Measurements from ENCODE around the gene DPH5. TPM values are rescaled to one million over a fixed set of nuclear protein-coding genes. Genes with fewer than 3 reads are reported as not detected.

DPH5 gene
- total RNA-seq, 1 donor from 2014 or later = 51.9 TPM

GRCh38 chr1:101028466-101028865, 2.9 kb upstream of the DPH5 start:
- Mint-ChIP-seq H3K9me3 (no peaks in the 10 kb centered on the region), H3K4me3 (peak overlapping the region; percentile 61), H3K27ac (peak overlapping the region; percentile 98), H3K36me3 (ENCODE audit: low read depth) (peaks cover 52% of the 10 kb centered on the region), H3K4me1 (peaks cover 73% of the 10 kb centered on the region), H3K27me3 (no peaks in the 10 kb centered on the region)
- intact Hi-C loops (cut with micrococcal nuclease) = loop anchor here (5.0 kb wide), 2 partner anchors 84 to 106 kb away; no protein-coding TSS in a partner anchor
- no peak for TF ChIP-seq CTCF (IDR thresholded peaks at IDR 0.05)
- POLR2A ChIA-PET = interaction anchor here (1.2 to 4.8 kb wide), 4 partner anchors 33 to 265 kb away, joined by 3 to 54 read pairs (median 4); partner anchors contain the start of gene S1PR1
- no peak for DNase-seq
- CTCF ChIA-PET = no interaction called here
- no peak for ATAC-seq (ENCODE audit: low read depth)

DNA sequence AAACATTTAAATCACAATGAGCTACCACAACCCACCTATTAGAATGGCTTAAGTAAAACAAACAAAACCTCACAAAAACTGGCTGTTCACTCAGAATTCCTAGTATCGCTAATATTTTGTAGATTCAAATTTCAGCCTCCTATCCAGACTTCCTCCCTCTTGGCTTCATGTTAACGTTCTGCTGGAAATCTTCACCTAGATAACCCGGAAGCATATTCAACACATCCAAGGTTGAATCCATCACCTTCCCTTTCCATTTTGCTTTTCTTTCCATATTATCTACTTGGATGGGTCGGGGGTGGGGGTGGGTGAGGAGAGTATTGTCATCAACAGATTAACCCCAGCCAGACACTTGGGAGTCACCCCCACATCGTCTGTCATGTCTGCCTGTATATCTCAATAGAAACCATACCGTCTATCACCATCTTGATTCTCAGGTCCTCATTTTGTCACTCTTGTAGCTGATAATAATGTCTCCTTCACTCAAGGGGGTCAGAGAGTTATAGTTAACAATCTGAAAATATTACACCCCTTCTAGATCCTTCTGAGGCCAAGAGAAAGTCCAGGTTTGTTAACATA, 1.7 kb upstream of the DPH5 start:
- intact Hi-C loops (cut with micrococcal nuclease) = loop anchor here (5.0 kb wide), 2 partner anchors 85 to 105 kb away; no protein-coding TSS in a partner anchor
- no peaks in the 10 kb centered on the region for H3K27me3 Mint-ChIP-seq
- H3K27ac Mint-ChIP-seq = peak overlapping the region; percentile 98
- no peak for ATAC-seq (ENCODE audit: low read depth)
- no peak for DNase-seq
- peaks cover 52% of the 10 kb centered on the region for H3K36me3 Mint-ChIP-seq (ENCODE audit: low read depth)
- CTCF ChIA-PET = no interaction called here
- peak overlapping the region; percentile 68 for H3K4me3 Mint-ChIP-seq
- no peaks in the 10 kb centered on the region for H3K9me3 Mint-ChIP-seq
- peaks cover 73% of the 10 kb centered on the region for H3K4me1 Mint-ChIP-seq
- POLR2A ChIA-PET = interaction anchor here (0.6 to 4.8 kb wide), 5 partner anchors 25 to 266 kb away, joined by 3 to 54 read pairs (median 4); partner anchors contain the start of gene S1PR1
- TF ChIP-seq CTCF (IDR thresholded peaks at IDR 0.05) = no peak

GRCh38 chr1:101026430-101026788, 825 bp upstream of the DPH5 start:
- Mint-ChIP-seq H3K27me3 (no peaks in the 10 kb centered on the region), H3K4me1 (peaks cover 71% of the 10 kb centered on the region), H3K9me3 (no peaks in the 10 kb centered on the region), H3K4me3 (peak overlapping the region; percentile 97), H3K36me3 (ENCODE audit: low read depth) (peaks cover 52% of the 10 kb centered on the region), H3K27ac (peak overlapping the region; percentile 98)
- ATAC-seq (ENCODE audit: low read depth) = no peak
- no peak for DNase-seq
- intact Hi-C loops (cut with micrococcal nuclease) = loop anchor here (1.0 to 5.0 kb wide), 3 partner anchors 9 to 104 kb away; no protein-coding TSS in a partner anchor
- POLR2A ChIA-PET = interaction anchor here (0.6 to 4.8 kb wide), 9 partner anchors 9 to 219 kb away, joined by 3 to 54 read pairs (median 4); partner anchors contain the start of gene S1PR1
- CTCF ChIA-PET = interaction anchor here (1.0 to 2.5 kb wide), 3 partner anchors 24 to 212 kb away, joined by 3 to 13 read pairs (median 3); no protein-coding TSS in a partner anchor
- no peak for TF ChIP-seq CTCF (IDR thresholded peaks at IDR 0.05)

DNA sequence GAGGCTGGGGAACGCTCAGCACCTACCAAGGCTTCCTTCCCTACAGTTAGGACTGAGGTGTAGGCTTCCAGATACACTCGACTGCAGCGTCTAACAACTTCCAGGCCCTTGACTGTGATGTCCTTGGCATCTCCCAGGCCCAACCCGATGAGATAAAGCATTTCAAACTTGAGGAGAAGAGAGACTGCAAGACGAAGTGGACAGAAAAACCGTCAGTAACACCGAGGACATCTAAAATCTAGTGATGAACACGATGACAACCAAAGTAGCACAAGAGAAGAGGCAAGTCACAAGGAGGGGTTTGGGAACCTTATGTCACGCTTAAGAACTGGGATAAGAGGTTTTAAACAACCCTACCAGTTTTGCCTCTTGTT, 314 bp downstream of the DPH5 start:
- peaks cover 56% of the 10 kb centered on the region for H3K36me3 Mint-ChIP-seq (ENCODE audit: low read depth)
- no peak for DNase-seq
- no peak for TF ChIP-seq CTCF (IDR thresholded peaks at IDR 0.05)
- intact Hi-C loops (cut with micrococcal nuclease) = loop anchor here (1.0 to 5.0 kb wide), 6 partner anchors 26 to 264 kb away; no protein-coding TSS in a partner anchor
- no peaks in the 10 kb centered on the region for H3K9me3 Mint-ChIP-seq
- ChIA-PET POLR2A (interaction anchor here (0.7 to 4.8 kb wide), 8 partner anchors 14 to 267 kb away, joined by 3 to 54 read pairs (median 4); partner anchors contain the start of gene S1PR1), CTCF (interaction anchor here (1.0 to 2.5 kb wide), 3 partner anchors 25 to 213 kb away, joined by 3 to 13 read pairs (median 3); no protein-coding TSS in a partner anchor)
- H3K27ac Mint-ChIP-seq = peak overlapping the region; percentile 98
- H3K4me1 Mint-ChIP-seq = peaks cover 65% of the 10 kb centered on the region
- ATAC-seq (ENCODE audit: low read depth) = peak; percentile 27
- peak overlapping the region; percentile 97 for H3K4me3 Mint-ChIP-seq
- H3K27me3 Mint-ChIP-seq = no peaks in the 10 kb centered on the region

GRCh38 chr1:101022294-101022693, 3.3 kb downstream of the DPH5 start:
- TF ChIP-seq CTCF (IDR thresholded peaks at IDR 0.05) = no peak
- Mint-ChIP-seq H3K4me3 (no peak overlapping the region), H3K27ac (no peak overlapping the region), H3K9me3 (no peaks in the 10 kb centered on the region), H3K4me1 (peaks cover 35% of the 10 kb centered on the region), H3K36me3 (ENCODE audit: low read depth) (peaks cover 59% of the 10 kb centered on the region), H3K27me3 (no peaks in the 10 kb centered on the region)
- ChIA-PET POLR2A (interaction anchor here (0.5 to 0.9 kb wide), 2 partner anchors 213 to 214 kb away, joined by 5 read pairs; partner anchors contain the start of gene S1PR1), CTCF (interaction anchor here (0.6 kb wide), 1 partner anchor 209 kb away, joined by 3 read pairs; no protein-coding TSS in a partner anchor)
- intact Hi-C loops (cut with micrococcal nuclease) = no loop called here
- DNase-seq (no peak), ATAC-seq (ENCODE audit: low read depth) (no peak)
